Caki2 (cell line): Measurements from ENCODE around the gene AUNIP. TPM values are rescaled to one million over a fixed set of nuclear protein-coding genes. Genes with fewer than 3 reads are reported as not detected.

Source experiments
- DNase-seq: peaks from one replicate; pipeline ENCODE4 v3.0.0-alpha.2; 2015; ENCODE audit warnings: low read depth
- in situ Hi-C: cut with HindIII; loops from 2 replicates; pipeline ENCODE4 v1.10.0; 2016; ENCODE audit warnings: low sequenced_read_pairs, low pct_unique_long_range_greater_than_20kb, mixed read lengths
- total RNA-seq: library from RNA; depleted of rRNA; stranded (reverse); fragments of >200 nt; shearing (Covaris generic); gene quantifications from 2 replicates; pipeline ENCODE4 v1.2.3, GENCODE V29; 2014; ENCODE audit warnings: low replicate concordance; rRNA removed

The AUNIP gene, protein sequence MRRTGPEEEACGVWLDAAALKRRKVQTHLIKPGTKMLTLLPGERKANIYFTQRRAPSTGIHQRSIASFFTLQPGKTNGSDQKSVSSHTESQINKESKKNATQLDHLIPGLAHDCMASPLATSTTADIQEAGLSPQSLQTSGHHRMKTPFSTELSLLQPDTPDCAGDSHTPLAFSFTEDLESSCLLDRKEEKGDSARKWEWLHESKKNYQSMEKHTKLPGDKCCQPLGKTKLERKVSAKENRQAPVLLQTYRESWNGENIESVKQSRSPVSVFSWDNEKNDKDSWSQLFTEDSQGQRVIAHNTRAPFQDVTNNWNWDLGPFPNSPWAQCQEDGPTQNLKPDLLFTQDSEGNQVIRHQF
- total RNA-seq = 11.5 and 13.1 TPM in 2 replicates

DNA sequence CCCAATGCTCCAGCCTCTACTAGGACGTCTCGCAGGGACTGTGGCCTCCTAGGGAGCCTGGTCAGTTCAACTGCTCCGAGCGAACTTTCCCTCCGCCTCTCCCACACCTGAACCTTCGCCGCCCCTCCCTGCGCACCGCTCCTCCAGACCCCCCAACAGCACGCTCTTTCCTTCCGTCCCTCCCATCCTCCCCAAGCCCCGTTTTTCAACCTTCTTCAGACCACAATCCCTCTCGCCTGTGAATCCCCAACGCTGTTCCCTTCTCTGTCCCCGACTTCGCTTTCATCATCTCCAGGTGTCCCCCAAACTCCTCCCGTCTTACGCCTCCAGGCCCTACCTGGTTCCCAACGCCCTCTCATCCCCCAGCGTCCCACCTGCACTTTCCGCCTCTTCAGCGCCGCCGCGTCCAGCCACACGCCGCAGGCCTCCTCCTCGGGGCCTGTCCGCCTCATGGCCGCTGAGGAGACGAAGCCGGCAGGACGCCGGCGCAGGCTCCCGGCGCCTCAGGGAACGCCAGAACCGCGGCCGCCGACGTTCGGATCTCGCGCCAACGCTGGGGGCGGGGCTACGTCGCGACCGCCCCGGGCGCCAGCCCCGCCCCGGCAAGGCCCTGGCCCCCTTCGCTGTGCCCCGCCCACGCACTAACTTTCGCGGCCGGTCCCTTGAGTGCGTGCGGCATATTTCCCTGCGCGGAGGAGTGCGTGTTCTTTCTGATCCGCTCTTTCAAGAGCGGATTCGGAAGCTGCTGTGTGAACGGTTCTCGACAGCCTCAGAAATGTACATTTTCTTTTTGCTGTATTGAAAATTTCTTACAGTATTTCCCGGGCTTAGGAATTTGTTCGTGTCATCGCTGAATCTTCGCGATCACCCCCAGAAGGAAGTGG, at the start of gene AUNIP:
Gene AUNIP, minus strand, starts transcription at position 552 of the 884 bp plus-strand sequence. Its CDS starts 100 bp downstream, at position 452.
- in situ Hi-C loops = no loop called here
- DNase-seq = peak; percentile 84

DNA sequence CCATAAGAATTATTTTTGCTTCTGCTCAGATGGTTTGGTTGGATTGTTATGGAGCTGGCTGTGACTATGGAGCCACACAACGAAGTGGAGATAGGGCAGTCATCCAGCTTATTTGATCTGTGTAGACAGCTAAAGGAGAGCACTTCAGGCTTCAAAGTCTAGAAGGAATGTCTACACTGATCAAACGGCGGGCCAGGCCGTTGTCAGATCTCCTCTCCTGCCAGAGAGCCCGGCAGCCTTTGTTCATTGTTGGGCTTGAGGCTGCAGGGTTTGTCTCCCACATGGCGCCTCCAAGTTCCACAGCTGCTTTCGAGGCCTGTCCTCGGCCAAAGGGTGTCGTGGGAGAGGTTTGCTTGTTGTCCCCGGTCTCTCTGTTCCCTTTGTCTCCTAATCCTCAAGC, 49.8 kb upstream of the AUNIP start:
- DNase-seq = no peak
- in situ Hi-C loops = no loop called here

DNA sequence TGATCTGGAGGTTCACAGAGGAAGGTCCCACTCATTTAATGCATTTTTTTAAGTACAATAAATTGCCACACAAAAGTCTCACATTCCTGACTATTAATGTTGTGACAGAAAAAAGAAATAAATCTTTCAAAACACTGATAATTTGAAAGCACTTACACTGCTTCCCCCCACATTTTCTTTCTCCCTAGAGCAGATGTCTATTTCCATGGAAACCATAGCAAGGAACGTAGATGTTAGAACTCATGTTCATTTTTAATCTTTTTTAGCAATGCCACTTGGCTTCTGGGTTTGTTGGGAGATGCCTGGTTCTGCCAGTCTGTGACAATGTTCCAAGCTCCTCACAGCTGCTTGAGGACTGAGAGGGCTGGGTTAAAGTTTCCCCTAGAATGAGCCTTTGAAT, 48.9 kb upstream of the AUNIP start:
- DNase-seq = no peak
- in situ Hi-C loops = no loop called here

DNA sequence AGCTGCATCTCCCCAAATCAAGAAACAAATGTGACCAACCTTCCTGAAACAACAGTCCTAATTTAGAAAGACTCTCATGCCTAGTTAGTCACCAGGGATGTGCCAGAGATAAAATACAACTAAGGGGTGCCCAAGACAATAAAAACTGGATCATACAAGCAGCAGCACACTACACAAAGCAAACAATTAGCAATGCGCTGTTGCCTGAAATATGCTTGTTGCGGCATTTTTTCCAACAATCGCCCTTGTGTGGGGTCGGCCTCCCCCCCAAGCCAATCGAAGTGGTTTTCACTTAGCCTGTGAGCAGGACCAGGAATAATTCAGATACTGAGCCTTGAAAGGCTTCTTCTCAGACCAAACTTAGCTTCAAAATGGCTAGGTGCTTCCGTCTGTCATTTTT, 48.3 kb upstream of the AUNIP start:
- in situ Hi-C loops = no loop called here
- DNase-seq = no peak

DNA sequence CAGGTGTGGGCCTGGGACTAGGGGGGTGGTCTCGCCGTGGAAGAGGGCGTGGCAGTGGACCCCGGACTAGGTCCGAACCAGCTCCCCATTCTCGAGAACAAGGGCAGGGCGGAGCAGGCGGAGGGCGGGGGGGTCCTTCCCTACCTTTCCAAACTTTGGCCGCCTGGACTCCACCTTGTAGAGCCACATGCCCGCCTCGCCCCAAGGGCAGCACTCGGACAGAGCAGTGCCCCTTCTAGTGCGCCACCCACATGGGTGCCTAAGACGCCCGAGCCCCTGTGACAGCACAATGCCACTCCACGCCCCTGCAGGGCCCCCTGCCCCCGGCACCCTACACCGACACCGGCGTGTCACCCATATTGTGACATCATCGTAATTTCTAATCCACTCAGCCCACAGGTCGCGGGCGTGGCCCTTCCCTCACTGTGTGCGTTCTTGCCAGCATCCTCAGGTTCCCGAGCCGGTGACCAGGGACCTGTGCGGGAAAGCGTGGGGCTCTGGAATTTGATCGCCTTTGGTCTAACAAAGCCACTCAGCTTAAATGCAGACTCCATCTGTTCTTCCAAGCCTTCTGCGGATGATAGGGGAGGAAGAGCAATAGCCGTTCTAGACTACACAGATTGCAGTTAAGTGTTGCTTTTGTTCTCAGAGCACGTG, 47.5 kb upstream of the AUNIP start:
- in situ Hi-C loops = no loop called here
- no peak for DNase-seq

DNA sequence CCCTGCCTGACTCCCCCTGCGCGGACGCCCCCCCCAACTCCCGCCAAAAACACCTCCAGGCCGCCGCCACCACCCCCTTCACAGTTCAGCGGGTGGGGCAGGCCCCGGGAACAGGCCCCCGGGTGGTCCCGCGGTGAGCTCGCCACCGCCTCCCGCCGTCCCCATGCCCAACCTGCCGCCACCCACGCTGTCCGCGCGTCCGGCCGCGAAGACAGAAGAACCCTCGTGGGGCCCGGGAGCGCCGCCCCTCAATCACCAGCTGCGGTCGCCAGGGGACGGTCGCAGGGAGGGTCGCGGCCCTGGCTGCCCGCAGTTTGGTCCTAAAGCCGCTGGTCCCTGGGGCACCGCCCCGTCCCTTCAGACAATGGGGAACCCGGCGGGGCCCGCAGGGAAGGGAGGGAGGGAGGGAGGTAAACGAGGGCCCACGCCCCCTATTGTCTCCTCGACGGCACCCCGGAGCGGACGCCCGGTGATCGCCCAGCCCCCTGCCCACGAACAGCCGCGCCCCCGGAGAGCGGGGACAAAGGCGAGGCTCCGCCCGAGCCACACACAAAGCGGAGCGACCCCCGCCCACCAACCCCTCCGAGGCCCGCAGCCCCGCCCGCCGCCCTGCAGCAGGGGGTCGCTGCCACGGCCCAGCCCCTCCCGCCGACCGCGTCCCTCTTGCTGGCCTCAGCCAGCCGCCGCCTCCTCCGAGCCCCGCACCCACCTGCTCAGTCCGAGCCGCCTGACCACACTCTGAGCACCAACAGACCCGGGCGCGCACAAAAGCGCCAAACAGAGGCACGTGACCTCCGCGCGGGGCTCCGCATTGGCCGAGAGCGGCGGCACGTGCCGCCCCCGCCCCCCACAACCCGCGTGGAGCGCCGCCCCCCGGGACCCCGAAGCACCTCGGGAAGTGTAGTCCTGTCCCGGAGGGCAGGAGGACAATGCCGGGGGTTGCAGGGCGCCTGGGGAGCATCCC, 46.7 kb upstream of the AUNIP start, which contains the start of gene STMN1:
Gene STMN1, minus strand, starts transcription at position 740 of the 964 bp plus-strand sequence. CDS start 1,743 bp downstream, outside the sequence.
- in situ Hi-C loops = no loop called here
- peak; percentile 80 for DNase-seq

DNA sequence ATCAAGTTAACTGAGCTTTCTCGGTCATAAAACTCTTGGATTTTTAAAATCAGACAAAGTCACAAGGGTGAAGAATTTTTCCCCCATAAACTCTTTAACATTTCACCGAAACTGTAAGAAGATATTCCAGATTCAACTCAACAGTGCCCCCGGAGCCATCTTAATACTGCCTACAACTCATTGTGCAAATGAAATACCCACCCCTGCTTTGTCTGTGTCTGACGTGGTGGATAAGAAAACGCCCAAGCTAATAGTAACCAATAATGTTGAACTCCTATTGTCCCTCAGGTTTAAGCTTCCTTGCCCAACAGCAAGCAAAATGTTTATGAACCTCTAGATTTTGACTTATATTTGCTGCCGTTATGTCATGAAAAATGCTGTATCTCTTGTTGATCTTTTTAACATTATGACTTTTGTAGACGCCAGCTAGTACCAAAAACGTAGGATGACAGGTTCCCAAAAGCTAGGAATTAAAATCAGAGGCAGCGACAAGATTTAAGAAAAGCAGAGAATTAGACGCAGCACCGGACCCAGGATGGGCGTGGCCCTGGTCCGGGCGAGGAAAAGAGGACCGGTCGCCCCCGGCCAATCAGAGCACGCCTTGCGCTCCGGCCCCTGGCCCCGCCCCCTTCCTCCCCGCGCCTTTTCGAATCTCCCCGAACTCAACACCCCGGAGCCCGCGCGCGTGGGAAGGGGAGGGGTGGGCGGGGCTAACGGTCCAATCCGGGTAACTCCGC, 45.9 kb upstream of the AUNIP start:
- DNase-seq = peak; percentile 74
- in situ Hi-C loops = no loop called here

DNA sequence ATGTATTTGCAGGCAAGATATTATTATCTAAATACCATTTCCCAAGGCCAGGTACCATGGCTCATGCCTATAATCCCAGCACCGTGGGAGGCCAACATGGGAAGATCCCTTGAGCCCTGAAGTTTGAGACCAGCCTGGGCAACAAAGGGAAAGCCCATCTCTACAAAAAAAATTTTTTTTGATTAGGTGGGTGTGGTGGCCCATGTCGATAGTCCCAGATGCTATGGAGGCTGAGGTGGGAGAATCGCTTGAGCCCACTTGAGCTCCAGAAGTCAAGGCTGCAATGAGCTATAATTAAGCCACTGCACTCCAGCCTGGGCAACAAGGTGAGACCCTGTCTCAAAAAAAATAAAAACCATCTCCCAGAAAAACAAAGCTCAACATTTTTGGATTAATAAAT, 44.7 kb upstream of the AUNIP start:
- DNase-seq = no peak
- in situ Hi-C loops = no loop called here

DNA sequence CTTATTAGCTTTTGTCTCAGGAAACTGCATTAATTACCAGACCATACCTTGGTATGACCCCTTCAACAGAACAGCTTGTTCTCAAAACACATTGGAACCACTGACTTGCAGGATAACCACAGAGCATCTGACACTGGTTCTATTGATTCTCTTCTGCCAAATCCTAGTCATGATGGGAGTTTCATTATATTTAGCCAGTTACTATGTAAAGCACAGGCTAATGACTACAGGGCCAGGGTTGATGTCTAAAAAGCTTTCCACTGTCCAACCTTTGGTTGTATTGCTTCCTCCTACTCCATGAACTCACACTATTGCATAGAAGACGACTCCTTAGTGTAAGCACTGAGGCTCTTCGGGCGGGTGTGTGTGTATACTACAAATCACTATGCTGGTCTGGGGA, 43.2 kb upstream of the AUNIP start:
- DNase-seq = no peak
- in situ Hi-C loops = no loop called here

DNA sequence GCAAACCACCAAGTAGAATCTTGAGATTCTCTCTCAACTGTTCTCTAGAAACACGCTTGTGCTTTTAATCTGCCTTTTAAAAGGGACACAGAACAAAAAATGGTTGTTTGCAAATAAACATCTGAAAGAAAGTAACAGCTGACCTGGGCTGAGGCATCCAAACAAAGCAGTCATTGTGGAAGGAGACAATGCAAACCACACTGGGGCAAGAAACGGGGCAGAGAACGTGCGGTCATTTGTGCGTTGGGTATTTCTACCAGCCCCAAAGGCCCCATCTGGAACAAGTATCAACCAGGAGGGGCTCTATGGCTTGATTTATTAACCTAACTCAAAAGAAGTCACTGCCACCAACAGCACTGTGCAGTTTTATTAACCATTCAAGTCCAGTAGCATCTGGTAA, 41.0 kb upstream of the AUNIP start:
- no peak for DNase-seq
- in situ Hi-C loops = no loop called here

DNA sequence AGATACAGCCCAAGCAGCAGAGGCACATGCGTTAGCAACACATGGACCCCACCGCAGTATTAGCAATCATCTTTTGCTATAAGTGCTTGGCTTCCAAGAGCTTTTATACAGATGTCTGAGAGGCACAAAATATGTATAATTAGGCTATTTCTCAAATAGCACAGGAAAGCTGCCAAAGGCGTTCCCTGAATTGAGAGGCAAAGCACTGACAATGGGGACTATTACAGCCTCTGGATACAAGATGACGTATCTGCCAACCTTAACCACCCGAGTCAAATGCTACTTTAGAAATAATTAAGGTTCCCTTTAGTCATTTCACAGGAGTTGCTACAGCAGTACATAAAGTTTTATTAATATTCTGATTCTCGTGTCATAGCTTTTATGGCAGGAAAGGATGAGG, 40.5 kb upstream of the AUNIP start:
- DNase-seq = no peak
- in situ Hi-C loops = loop anchor here (25.0 kb wide), 1 partner anchor 88 kb away; the partner anchor contains the start of gene PAFAH2

DNA sequence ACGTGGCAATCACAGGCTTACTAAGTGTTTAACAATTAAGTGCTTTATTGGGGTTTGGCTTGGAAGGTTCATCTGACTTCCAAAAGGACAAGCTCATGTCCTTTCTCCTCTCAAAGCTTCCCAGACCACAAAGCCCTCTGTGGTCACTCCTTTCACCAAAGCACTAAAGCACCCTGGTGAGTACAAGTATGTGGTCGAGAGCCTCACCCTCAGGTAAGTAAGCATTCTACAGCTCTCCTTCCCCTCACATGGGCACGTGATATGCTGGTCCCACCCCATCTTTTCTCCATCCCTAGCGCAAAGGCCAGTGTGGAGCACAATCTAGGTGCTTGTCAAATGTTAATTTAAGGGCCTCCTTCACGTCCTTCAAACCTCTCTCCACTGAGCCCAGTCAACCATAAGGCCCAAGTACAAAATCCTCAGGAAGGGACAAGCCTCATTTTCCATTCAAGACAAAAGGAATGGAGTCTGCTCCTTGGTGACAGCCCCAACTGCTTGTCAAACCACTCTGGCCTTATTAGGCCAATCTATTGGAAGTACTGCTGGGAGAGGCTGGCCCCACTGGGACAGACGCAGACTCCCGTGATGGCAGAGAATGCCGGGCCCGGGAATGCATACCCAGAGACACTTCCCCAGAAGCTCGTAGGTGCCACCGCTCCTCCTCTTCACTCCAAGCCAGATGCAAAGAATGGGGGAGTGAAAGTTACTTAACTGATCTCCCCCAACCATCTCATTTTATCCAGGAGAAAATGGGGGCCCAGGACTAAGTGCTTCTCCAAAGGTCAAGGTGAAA, 39.2 kb upstream of the AUNIP start:
- in situ Hi-C loops = loop anchor here (25.0 kb wide), 1 partner anchor 89 kb away; the partner anchor contains the start of gene PAFAH2
- no peak for DNase-seq

DNA sequence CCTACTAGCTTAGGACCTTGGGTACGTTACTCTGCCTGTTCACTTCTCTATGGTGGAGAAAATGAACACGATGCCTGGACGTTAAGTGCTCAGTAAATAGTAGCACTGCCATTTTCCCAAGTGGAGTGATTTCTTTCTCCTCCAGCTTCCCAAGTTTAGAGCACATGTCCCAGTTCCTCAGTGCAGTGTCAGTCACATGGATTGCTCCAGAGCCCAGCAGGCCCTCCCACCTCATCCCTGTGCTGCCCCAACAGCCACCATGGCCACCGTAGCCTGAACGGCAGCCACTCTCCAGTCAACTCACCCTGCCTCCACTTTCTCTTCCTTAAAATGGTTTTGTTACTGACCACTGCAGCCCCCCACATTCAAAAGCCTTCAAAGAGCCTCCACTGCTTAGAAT, 38.5 kb upstream of the AUNIP start:
- in situ Hi-C loops = loop anchor here (25.0 kb wide), 1 partner anchor 90 kb away; the partner anchor contains the start of gene PAFAH2

DNA sequence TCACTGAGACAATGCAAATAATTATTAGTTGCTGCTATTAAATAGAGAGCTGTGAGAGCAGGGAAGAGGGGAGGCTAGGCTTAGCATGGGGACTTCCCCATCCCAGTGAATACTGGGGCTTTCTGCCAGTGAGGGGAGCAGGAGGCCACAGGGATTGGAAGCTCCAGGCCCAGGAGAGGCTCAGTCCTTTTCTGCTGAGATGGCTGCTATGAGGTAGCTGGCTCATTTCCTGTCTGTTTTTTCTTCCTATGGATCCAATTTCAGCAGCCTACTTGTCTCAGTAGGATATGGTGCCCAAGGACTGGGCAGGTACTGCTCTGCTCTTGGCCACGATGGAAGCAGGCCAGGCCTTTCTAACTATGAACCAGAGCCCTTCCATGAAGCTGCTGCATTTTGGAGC, 37.0 kb upstream of the AUNIP start:
- no peak for DNase-seq
- in situ Hi-C loops = loop anchor here (25.0 kb wide), 1 partner anchor 91 kb away; the partner anchor contains the start of gene PAFAH2

More for the DNA sequence above, 38.5 kb upstream of the AUNIP start:
- DNase-seq = no peak

DNA sequence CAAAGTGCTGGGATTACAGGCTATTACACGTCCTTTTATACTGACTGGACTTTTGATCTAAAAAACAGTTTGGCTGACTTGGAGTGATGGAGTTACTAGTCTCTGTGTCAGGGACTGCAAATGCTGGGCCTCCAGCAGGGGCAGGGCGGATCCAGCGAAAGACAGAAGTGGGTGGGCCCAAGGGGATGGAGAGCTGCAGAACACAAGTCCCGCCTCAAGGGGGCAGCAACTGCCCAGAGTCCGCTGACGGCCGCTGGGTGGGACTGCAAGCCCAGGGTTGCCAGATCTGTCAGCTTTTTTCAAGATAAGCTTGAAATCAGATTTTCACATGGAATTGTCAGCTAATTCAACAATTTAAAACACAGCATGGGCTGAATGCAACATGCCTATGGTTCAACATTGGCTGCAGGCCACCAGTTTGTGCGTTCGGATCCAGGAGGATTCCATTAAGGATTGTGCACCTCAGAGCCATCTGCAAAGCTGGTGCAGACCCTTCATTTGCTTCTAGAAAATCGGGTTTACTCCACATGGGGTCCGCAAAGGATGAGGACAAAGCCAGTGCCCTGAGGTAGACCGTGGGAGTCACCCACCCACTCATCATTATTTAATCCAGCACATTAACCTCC, 36.2 kb upstream of the AUNIP start:
- in situ Hi-C loops = loop anchor here (25.0 kb wide), 1 partner anchor 92 kb away; the partner anchor contains the start of gene PAFAH2
- peak; percentile 77 for DNase-seq
